Measurements from ENCODE around the gene CHMP2A.
"Not testable (repeated sequence)": the region's sequence is repeated elsewhere in the genome, so short reads cannot be mapped to it uniquely, and the experiment has no call there.

Gene CHMP2A

DNA sequence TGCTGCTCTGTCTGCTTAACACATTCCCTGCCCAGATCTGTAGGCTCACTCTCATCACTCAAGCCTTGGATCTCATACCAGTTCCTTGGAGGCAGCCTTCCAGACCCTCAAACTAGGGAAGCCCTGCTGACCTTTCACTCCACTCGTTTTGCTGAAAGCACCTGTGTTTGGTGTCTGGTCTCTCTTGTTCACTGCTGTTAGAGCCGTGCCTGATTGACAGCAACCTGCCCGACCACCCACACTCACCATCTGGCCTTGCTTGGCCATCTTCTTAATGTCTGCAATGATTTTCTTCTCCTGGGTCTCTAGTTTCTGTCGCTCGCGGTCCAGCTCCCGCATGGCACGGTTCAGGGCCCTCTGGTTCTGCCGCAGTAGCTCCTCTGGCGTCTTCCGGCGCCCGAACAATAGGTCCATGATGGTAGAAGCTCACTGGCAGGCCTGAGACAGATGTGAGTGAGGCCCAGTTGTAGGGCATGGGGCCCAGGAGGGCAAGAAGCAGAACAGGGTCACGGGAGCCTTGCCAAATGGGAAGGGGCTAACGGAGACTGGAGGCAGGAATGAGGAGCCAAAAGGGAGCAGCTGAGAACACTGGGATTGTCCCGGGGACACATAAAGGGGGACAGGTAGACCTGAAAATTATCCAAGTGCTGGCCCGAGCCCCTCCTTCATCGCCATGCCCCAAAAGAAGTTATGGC lies 959 bp downstream of the CHMP2A start:
- FAIRE-seq: no peak

DNA sequence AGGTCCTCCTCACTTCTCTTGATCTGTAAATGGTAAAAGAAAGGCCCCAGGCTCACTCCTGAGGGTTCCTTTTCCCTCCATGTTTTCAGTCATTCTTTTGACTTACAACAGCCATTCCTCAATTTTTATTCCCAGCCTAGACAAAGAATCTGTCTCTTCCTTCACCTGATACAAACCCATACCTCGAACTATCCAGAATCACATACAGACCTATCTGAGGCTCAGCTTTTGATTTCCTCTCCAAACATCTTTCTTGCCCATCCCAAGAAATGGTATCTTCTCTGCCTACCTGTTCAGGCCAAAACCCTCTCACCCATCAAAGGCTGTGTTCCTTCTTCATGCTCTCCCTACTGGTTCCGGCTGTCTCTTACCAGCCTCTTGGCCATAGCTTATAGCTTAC lies 2.2 kb downstream of the CHMP2A start:
- FAIRE-seq: no peak

DNA sequence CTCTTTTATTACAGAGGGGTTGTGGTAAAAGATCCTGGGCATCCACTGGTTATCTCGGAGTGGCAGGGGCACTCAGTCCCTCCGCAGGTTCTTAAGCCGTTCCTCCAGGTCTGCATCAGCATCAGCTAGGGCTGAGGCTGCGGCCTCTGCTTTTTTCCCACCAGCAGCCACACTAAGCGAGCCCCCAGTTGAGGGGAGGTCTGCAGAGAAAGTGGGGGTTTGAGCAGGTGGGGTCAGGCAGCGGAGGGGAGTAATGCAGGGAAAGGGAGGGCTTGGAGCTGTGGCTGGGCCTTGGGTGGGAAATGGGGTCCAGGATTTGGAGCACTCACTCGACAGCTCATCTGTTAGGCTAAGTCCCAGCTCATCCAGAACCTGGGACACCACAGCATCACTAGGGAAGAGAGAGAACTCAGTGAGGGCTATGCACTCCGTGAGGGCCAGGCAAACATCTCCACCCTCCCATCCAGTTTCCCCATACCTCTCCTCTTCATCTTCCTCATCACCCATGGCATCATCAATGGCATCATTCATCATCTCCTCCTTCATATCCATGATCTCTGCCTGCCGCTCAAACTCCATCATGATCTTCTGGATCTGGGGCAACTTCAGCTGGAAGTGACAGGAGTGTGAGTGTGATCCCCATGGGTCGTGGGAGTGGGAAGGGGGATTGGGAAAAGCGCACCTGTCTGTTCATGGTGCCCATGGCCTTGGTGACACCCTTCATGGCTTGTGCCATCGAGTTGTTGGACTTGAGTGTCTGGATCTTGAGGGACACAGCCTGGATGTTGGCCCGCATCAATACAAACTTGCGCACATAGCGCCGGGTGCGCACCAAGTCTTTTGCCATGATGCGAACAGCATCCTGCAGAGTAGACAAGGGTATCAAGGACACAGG lies 3.1 kb downstream of the CHMP2A start:
- no peak for FAIRE-seq

DNA sequence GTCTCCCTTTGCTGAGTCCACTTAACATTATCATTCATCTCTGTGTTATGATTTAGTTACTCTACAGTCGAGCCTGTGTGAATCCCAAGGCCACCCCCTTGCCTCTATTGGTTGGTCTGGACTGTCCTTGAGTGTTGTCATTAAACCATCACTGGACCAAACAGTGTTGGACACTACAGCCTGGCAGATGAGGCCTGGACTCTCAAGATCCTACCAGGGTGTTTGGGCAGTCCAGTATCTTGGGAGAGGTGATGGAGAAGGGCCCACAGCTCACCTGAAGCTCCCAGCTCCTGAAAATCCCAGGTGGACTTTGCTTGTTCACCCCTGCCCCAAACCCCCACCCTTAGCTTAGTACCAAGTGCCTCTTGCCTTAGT lies 3.8 kb downstream of the CHMP2A start:
- no peak for FAIRE-seq

DNA sequence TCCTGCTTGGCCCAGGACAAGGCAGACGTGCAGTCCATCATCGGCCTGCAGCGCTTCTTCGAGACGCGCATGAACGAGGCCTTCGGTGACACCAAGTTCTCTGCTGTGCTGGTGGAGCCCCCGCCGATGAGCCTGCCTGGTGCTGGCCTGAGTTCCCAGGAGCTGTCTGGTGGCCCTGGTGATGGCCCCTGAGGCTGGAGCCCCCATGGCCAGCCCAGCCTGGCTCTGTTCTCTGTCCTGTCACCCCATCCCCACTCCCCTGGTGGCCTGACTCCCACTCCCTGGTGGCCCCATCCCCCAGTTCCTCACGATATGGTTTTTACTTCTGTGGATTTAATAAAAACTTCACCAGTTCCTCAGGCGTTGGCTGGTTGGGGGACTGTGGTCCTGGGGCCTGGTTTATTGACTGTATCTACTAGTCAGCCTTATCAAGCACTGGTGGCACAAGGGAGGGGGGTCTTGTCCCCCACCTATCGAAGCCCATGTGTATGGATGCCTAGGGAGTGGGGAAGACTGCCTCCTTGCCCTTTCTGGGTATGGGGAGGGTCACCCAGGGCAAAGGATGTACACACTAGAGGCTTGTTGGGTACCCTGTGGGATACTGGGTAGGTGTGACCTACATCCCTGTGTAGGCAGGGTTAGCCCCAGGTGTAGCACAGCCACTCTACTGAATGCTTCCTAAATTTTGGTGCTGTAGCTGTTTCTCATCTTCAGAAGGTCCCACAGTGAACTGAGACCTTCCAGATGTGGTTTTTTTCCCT lies 4.4 kb downstream of the CHMP2A start:
- no peak for FAIRE-seq

DNA sequence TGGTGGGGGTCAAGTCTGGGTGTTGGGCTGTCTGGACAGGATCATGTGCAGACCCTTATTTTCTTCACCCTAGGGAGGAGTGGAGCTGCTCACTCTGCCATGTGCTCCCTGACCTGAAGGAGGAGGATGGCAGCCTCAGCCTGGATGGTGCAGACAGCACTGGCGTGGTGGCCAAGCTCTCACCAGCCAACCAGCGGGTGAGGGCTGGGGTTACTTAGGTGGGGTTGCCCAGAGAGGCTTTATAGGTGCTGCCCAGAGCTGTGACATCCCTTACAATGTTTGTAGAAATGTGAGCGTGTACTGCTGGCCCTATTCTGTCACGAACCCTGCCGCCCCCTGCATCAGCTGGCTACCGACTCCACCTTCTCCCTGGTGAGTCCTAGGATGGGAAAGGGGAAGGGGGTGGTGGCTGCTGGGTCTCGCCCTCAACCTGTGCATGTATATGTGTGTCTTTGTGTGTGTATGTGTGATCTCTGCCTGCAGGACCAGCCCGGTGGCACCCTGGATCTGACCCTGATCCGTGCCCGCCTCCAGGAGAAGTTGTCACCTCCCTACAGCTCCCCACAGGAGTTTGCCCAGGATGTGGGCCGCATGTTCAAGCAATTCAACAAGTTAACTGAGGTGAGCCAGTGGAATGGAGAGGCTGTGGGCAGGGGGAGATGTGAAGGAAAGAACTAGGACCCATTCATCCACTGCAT lies 5.1 kb downstream of the CHMP2A start:
- FAIRE-seq: no peak

DNA sequence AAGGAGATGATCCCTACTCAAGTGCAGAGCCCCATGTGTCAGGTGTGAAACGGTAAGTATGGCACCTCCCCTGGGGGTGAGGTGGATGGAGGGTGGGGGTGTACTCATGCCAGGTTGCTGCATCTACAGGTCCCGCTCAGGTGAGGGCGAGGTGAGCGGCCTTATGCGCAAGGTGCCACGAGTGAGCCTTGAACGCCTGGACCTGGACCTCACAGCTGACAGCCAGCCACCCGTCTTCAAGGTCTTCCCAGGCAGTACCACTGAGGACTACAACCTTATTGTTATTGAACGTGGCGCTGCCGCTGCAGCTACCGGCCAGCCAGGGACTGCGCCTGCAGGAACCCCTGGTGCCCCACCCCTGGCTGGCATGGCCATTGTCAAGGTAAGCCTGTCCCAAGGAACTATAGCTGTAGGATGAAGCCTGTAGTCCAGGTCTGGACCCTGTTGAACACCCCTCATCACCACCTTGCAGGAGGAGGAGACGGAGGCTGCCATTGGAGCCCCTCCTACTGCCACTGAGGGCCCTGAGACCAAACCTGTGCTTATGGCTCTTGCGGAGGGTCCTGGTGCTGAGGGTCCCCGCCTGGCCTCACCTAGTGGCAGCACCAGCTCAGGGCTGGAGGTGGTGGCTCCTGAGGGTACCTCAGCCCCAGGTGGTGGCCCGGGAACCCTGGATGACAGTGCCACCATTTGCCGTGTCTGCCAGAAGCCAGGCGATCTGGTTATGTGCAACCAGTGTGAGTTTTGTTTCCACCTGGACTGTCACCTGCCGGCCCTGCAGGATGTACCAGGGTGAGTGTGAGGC lies 5.8 kb downstream of the CHMP2A start:
- FAIRE-seq: no peak

DNA sequence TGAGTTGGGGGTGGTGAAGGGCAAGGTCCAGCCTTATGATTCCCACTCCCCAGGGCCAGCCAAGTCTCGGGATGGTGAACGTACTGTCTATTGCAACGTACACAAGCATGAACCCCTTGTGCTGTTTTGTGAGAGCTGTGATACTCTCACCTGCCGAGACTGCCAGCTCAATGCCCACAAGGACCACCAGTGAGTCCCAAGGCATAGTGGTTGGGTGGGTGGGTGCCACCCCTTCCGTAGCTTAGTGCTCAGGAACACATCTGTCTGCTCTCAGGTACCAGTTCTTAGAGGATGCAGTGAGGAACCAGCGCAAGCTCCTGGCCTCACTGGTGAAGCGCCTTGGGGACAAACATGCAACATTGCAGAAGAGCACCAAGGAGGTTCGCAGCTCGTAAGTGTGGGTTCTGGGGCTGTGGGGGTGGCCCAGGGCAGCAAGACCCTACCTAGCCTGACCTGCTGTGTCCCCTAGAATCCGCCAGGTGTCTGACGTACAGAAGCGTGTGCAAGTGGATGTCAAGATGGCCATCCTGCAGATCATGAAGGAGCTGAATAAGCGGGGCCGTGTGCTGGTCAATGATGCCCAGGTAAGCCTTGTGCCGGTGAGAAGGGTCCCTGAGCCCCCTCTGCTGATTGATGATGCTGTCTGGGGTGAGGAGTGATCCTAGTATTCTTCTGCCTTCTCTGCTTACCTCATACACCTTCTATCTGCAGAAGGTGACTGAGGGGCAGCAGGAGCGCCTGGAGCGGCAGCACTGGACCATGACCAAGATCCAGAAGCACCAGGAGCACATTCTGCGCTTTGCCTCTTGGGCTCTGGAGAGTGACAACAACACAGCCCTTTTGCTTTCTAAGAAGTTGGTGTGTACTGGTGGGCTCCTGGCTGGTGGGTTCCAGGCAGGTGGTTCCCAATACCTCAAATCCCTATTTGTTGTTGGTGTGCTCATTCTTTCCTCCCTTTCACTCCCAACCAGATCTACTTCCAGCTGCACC lies 7.3 kb downstream of the CHMP2A start:
- FAIRE-seq: no peak

DNA sequence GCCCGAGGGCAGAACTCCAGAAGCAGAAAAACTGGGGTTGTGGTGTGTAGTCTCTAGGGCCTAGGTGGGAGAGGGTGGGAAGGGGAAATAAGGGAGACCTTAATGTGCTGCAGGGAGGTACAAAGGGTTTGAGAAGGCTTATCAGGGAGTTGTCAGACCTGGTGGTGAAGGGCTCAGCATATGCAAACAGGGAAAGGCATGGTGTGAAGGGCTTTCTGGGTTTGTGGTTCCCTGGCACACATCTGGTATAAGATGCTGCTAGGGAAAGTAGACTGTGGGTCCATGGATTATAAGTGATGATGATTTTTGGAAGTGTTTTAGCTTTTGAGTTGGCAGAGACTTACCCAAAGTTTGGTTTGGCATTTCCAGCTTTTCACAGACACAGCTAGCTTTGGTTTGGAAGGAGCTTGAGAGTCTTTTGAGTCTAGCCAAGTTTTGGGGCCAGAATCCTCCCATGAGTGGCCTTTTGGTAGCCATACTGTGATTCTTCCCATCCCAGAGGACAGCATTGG lies 8.8 kb downstream of the CHMP2A start:
- no peak for FAIRE-seq

DNA sequence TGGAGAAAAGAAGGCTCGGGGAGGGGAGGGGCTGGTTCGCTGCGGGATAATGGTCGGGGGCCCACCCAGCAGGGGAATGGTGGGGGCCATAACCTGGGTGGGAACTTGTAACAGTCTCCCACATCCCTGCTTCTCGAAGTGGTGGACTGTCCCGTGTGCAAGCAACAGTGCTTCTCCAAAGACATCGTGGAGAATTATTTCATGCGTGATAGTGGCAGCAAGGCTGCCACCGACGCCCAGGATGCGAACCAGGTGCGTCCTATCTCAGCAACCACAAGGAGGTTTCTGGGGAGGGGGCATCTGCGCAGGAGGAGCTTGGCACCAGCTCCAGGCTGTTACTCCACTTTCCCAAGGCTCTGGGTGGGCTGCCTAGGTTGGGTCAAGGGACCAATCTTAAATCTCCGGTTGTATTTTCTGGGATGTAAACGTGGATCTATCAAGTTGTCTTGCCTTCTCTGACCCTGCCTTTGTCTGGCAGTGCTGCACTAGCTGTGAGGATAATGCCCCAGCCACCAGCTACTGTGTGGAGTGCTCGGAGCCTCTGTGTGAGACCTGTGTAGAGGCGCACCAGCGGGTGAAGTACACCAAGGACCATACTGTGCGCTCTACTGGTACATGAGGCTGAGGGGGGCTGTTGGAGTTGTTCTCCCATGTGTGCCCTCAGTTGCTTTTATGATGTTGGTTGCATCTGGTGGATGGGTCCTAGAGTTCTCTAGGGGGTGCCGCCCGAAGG lies 9.5 kb downstream of the CHMP2A start:
- FAIRE-seq: no peak

DNA sequence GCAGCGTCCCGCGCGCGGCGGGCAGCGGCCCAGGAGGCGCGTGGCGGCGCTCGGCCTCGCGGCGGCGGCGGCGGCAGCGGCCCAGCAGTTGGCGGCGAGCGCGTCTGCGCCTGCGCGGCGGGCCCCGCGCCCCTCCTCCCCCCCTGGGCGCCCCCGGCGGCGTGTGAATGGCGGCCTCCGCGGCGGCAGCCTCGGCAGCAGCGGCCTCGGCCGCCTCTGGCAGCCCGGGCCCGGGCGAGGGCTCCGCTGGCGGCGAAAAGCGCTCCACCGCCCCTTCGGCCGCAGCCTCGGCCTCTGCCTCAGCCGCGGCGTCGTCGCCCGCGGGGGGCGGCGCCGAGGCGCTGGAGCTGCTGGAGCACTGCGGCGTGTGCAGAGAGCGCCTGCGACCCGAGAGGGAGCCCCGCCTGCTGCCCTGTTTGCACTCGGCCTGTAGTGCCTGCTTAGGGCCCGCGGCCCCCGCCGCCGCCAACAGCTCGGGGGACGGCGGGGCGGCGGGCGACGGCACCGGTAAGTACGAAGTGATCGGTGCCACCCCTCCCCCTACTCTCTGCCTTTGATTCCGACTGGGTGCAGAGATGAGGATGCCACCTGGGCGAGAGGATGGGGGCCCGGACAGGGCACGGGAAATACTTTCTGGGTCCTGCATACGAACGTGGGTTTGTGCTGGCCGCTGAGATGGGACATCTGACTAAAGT lies 10.2 kb downstream of the CHMP2A start:
- no peak for FAIRE-seq

DNA sequence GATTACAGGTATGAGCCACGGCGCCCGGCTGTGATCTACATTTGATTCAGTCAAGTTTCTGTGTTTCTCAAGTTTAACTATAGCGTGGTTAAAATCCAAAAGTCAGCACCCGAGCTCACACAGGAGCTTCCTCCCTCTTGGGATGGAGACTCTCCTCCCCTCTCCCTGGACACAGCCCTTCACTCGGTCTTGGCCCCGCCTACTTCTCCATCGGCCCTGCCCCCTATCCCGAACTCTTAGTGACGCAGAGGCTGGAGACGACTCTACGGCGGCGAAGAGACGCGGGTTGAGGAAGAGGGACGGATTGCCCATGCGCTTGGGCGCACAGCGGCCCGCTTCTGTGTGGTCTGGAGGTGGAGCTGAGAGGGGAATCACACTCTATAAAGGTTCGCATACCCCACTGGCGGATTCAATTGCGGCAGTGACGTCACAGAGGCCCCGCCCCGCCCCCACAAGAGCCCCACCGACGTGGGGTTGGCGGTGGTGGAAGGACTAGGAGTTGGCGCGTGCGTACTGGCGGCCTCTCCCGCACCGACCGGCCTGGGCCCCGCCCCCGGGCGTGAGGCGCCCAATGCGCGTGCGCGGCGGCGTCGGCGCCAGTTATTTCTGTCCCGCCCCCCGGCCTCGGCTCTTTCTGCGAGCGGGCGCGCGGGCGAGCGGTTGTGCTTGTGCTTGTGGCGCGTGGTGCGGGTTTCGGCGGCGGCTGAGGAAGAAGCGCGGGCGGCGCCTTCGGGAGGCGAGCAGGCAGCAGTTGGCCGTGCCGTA lies 10.9 kb downstream of the CHMP2A start, which contains the start of gene TRIM28:
Gene TRIM28, plus strand, starts transcription at position 239 of the 765 bp plus-strand sequence. CDS start 694 bp downstream, outside the sequence.
- FAIRE-seq: peak; percentile 94

DNA sequence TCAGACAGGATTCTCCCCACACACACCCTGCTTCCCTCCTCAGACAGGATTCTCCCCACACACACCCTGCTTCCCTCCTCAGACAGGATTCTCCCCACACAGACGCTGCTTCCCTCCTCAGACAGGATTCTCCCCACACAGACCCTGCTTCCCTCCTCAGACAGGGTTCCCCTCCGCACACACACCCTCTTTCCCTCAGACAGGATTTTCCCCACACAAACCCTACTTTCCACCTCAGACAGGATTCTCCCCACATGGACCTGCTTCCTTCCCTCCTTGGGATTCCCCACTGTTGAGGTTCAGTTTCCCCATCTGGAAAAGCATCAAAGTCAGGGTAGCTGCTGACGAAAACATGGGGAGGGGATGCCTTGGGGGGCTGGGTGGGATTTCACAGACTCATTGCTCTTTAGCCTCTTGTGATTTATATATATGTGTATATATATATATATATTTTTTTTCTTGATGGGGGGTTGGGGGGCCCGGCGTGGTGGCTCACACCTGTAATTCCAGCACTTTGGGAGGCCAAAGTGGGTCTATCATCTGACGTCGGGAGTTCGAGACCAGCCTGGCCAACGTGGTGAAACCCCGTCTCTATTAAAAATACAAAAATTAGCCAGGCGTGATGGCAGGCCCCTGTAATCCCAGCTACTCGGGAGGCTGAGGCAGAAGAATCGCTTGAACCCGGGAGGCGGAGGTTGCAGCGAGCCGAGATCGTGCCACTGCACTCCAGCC lies 12.1 kb downstream of the CHMP2A start:
- FAIRE-seq: not testable (repeated sequence)

DNA sequence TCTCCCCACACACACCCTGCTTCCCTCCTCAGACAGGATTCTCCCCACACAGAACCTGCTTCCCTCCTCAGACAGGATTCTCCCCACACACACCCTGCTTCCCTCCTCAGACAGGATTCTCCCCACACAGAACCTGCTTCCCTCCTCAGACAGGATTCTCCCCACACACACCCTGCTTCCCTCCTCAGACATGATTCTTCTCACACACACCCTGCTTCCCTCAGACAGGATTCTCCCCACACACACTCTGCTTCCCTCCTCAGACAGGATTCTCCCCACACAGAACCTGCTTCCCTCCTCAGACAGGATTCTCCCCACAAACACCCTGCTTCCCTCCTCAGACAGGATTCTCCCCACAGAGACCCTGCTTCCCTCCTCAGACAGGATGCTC lies 15.7 kb downstream of the CHMP2A start:
- FAIRE-seq: not testable (repeated sequence)

DNA sequence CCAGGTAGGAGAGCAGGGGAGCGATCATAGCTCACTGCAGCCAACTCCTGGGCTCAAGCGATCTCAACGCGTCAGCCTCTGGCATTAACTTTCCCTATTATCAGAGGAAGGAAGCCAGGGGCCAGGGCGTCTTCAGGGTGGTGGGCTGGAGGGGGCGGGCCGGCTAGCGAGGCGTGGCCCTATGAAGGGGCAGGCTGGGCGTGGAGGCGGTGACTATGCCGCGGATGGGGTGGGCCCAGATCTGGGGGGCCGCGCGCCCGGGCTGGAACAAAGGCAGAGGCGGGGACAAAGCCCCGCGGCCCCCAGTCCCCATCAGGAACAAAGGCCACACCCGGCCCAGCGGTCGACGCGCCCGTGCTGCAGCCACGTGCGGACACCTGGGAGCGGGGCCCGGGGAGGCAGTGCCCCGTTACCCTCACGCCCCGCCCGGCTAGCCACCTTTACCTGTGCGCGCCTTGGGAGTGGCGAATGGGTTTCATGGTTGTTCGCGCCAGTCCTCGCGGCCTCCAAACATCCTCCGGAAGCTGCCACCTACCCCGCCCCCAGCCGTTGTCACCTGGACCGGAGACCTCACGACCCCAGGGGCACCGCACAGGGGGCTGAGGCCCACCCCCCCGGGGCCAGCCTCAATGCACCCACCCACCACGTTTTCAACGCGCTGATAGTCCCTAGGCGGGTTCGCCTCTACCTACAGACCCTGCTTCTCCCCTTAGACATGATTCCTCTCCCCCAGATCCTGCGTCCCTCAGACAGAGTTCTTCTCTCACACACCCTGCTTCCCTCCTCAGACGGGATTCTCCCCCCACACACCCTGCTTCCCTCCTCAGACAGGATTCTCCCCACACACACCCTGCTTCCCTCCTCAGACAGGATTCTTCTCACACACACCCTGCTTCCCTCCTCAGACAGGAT lies 16.4 kb downstream of the CHMP2A start:
- FAIRE-seq: no peak
